HL-60/S4 treated with retinoic acid at 250 ng/mL for 4 days and 3 days (cell line): ENCODE data around the gene ZNF597.

Experiments used
- in situ Hi-C: fragments of 300-500 bp; cut with MboI; formaldehyde crosslinking; loops from 2 replicates; pipeline ENCODE4 v1.7.0; 2022; ENCODE audit warnings: low sequenced_read_pairs

Gene ZNF597

DNA sequence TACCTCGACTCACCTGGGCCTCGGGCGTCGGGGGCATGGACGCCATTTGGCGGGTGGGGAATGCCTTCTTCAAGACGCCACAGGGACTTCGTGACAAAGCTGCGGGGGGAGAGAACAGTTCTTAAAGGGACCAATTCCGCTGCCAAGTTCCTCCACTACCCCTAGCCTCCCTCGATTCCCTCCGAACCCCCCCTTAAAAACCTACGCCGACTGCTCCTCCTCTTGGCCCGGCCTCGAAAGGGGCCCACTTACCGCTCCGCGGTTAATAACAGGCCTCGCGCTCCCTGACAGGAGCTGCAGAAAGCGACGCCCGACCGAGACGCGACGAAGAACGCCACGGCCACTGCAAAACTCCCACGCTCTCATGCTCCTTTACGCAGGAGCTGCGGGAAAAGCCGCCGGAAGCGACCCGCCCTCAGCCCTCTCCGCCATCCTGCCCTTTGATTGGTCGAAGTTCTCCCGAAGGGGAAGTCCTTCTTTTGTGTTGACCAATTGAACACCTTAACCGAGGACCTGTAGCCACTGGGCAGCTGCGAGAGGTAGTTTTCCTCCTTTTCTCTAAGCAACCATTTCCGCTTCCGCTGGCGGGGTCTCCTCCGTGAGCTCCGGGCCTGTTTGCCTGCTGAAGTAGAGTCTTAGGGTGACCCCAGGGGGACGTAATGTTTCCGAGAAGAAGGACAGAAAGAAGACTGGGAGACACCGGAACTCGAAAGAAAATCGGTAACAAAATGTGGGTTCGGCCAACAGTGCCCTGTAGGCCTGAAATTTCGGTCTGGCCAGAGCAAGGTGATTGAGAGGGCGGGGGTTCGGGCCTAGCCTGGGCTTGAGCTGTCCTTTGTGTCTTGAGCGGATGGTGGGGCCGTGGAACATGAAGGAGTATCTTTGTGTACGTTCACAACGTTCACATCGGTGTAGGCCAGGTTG is at the start of gene ZNF597, which contains the start of gene NAA60:
Gene ZNF597 (minus strand): TSS at position 397 of the 924 bp plus-strand sequence. CDS start 351 bp downstream, at position 46.
Gene NAA60 (plus strand): TSS at position 573 of the 924 bp plus-strand sequence. CDS start 32,548 bp downstream, outside the sequence.
- in situ Hi-C loops: no loop called here

- in situ Hi-C loops: no loop called here
Observed at GRCh38 chr16:3492356-3492755, 49.1 kb upstream of the ZNF597 start.

GRCh38 chr16:3490911-3491629 is 47.8 kb upstream of the ZNF597 start:
- in situ Hi-C loops: no loop called here

GRCh38 chr16:3488801-3489200 is 45.5 kb upstream of the ZNF597 start:
- in situ Hi-C loops: no loop called here

- in situ Hi-C loops: no loop called here
Observed at GRCh38 chr16:3487521-3488410, 44.5 kb upstream of the ZNF597 start.

GRCh38 chr16:3486506-3487215 is 43.4 kb upstream of the ZNF597 start:
- in situ Hi-C loops: no loop called here

DNA sequence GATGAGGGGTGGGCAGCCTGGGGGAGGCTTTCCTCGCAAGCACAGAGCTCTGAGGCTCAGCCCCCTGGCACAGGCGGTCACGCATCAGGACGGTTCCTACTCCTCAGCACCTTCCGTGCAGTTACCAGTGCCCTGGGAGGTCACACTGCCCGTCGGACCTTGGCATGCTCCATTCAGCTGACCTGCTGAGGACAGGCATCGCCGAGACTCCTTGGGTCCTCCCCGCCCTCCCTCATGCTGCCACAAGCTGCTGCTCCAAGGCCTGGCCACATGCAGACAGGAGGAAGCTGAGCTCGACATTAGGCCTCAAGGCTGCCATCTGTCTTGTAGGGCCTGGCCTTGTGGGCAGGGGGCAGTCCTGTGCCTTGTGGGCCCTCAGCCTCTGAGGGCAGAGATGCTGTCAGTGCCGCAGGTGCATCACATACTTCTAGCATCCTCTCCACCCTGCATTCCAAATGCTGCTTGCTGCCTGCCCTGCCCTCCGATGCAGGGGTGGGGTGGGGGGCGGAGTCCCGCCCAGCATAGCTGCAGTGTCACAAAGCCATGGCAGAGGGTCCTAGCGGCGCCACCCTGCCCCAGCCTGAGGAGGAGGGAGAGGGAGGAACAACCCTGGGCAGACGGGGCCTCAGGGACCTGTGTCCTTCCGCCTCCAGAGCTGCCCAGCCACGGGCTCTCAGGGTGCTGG is 42.7 kb upstream of the ZNF597 start:
- in situ Hi-C loops: no loop called here

DNA sequence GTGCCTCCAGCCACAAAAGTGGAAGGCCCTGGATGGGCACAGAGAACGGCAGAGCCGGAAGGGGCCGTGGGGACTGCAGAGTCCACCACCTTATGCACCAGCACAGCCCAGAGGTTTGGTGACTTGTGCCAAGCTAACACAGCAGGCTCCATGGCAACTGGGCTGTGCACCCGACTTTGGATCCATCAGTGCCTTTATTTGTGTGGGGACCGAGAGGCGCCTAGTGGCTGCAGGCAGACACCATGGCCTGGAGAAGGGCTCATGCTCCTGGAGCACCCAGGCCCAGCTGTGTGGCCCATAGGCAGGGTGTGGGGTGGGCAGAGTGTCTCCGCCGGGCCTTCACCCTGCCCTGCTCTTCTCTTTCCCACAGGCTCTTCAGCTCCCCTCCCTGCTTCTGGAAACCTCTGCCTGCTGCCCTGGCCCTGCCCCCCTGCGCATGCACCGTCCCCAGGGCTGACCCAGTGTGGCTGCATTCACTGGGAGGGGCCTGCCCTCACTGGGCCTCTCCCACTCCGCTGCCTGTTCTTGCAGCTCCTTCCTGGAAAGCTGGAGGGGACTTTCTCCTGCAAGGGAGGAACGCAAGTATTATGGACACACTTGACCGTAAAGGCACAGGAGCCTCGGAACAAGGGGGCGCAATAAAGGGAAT is 41.9 kb upstream of the ZNF597 start:
- in situ Hi-C loops: no loop called here

DNA sequence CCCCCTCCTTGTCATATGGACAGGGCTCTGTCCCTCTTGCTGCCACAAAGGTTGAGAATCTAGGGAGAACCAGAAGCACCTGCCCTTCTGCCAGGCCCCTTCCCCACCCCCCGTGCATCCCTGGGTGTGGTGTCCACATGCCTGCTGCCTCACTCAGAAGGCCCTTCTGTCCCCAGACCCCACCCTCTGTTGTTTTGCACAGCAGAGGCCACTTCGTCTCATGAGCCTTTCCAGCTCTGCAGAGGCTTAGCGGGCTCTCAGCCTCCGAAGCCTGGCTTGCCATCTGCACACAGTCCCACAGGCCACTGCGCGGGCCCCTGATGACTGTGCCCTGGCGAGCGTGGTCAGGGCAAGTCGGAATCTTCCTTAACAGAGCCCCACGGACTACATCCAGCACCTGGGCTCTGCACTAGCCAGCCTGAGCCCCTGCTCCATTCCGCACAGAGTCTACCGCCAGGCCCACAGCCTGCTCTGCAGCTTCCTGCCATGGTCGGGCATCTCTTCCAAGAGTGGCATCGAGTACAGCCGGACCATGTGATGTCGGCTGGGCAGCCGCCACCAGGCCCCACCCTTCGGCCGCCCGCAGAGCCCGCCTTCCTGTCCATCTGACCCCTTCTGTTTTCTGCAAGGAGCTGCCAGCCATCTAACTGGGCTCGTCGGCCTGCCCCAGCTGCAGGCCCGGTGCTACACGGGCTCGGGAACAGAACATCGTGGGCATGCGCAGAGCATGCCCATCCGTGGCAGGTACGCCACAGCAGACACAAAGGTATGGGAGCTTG is 41.2 kb upstream of the ZNF597 start:
- in situ Hi-C loops: no loop called here

- in situ Hi-C loops: no loop called here
Observed at GRCh38 chr16:3482659-3483241, 39.4 kb upstream of the ZNF597 start.

GRCh38 chr16:3481696-3482658 is 38.7 kb upstream of the ZNF597 start:
- in situ Hi-C loops: no loop called here

DNA sequence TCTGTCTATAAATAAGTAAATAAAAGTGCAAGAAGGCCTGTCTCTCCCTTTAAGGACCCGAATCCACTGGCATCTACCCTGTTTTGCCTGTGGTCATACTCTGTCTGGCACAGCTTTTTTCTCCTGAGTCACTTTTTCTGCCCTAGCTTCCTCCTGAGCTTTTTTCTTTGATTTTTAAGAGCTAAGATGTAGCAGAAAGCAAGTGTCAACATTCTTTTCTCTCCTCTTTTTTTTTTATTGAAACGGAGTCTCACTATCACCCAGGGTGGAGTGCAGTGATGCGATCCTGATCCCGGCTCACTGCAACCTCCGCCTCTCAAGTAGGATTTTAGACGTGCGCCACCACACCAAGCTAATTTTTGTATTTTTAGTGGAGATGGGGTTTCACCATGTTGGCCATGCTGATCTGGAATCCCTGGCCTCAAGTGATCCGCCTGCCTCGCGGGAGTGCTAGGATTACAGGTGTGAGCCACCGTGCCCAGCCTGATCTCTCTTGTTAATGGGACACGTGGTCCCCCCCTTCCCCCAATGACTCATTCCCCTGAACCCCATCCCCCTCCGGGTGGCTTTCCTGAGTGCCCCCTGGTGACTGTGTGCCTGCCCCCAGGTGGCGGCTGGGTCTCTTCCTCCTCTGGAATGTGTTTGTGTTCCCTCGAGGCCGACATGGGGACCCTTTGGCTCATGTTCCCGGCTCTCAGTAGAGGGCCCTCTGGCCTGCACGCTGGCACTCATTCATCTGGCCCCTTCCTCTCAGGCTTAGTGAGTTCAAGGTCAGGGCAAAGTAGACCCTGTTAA is 37.8 kb upstream of the ZNF597 start:
- in situ Hi-C loops: no loop called here

DNA sequence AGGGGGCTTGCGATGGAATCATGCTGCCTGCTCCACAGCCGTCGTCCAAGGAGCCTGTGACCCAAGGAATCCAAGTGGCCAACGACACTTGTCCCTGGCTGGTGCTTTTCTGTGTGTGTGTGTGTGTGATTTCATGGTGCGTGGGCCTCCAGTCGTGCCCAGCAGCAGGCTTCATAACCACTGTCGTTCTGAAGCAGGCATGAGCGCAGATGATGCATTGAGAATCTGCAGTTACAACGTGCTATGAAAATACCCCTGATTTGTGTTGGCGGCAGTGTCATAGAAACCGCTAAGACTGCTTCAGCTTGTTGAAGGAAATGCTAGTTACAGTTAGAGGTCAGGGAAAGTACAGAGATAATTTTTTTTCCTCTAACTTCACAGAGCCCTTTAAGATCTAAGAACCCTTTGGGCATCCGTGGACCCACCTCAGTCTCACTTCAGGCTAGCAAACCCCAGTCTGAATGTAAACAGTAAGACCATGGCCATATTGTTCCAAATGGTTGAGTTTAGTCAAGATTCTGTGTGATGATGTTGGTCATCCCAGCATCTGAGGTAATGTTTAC is 36.4 kb upstream of the ZNF597 start:
- in situ Hi-C loops: no loop called here

GRCh38 chr16:3478242-3478925 is 35.1 kb upstream of the ZNF597 start:
- in situ Hi-C loops: no loop called here

GRCh38 chr16:3476409-3476808 is 33.1 kb upstream of the ZNF597 start:
- in situ Hi-C loops: no loop called here
